CD14-positive monocyte (primary cell): ENCODE data around the gene XDH. TPM values are rescaled to one million over a fixed set of nuclear protein-coding genes. Genes with fewer than 3 reads are reported as not detected.

Experiments
- DNase-seq, 3 donors: peaks; one replicate each; pipeline ENCODE4 v3.0.0-alpha.2; 2011 to 2022
- H2AFZ ChIP-seq: 2 replicates; pipeline ENCODE4 v1.6.0; 2012; ENCODE audit warnings: mild to moderate bottlenecking, low read depth, low read length, inconsistent platforms; ENCODE audit not compliant: insufficient read depth, poor library complexity, severe bottlenecking
- H3K27ac ChIP-seq, 2 donors: 1 replicate in 1 of 2; 2 replicates in 1 of 2; pipeline ENCODE4 v1.5.1; 2012 to 2013; ENCODE audit warnings: low read length in 2 of 2, control low read depth in 1 of 2, inconsistent platforms in 1 of 2, low read depth in 1 of 2, mild to moderate bottlenecking in 1 of 2
- H3K27me3 ChIP-seq, 2 donors: one replicate each; pipeline versions ENCODE4 v1.6.0 to v1.6.1; 2011 to 2013; ENCODE audit warnings: low read length in 2 of 2; ENCODE audit not compliant: control insufficient read depth in 2 of 2, insufficient read depth in 2 of 2
- H3K36me3 ChIP-seq, 2 donors: replicated peaks in 1 of 2; 1 replicate in 1 of 2; 2 replicates in 1 of 2; pipeline versions ENCODE4 v1.5.1 to v1.6.1; 2012 to 2013; ENCODE audit warnings: low read length in 2 of 2, control low read depth in 1 of 2, inconsistent platforms in 1 of 2, mild to moderate bottlenecking in 1 of 2; ENCODE audit not compliant: insufficient read depth in 2 of 2, control insufficient read depth in 1 of 2
- H3K4me1 ChIP-seq, 2 donors: 1 replicate in 1 of 2; 2 replicates in 1 of 2; pipeline versions ENCODE4 v1.5.1 to v1.6.1; 2012 to 2013; ENCODE audit warnings: low read length in 2 of 2, control low read depth in 1 of 2, inconsistent platforms in 1 of 2, mild to moderate bottlenecking in 1 of 2, moderate library complexity in 1 of 2; ENCODE audit not compliant: insufficient read depth in 2 of 2, control insufficient read depth in 1 of 2
- H3K4me2 ChIP-seq: replicated peaks from 2 replicates; pipeline ENCODE3; 2012; ENCODE audit warnings: low read length, moderate library complexity, mild to moderate bottlenecking; ENCODE audit not compliant: poor library complexity, severe bottlenecking; ENCODE audit errors: extremely low read depth
- H3K4me3 ChIP-seq, 3 experiments: fragments of 200-600 bp in 1 of 3; sonication (generic) in 1 of 3; replicated peaks in 1 of 3; 1 replicate in 2 of 3; 2 replicates in 1 of 3; pipeline ENCODE4 v1.5.1; 2011 to 2013; ENCODE audit warnings: low read length in 3 of 3, mild to moderate bottlenecking in 3 of 3, control low read depth in 2 of 3, low read depth in 2 of 3, inconsistent platforms in 1 of 3, moderate library complexity in 1 of 3
- H3K79me2 ChIP-seq: 2 replicates; pipeline ENCODE4 v1.6.0; 2012; ENCODE audit warnings: mild to moderate bottlenecking, control low read depth, inconsistent platforms, low read length, moderate library complexity; ENCODE audit not compliant: insufficient read depth
- H3K9ac ChIP-seq: 2 replicates; pipeline ENCODE4 v1.6.0; 2017; ENCODE audit warnings: low read length, mild to moderate bottlenecking; ENCODE audit not compliant: insufficient read depth, poor library complexity, severe bottlenecking
- H3K9me3 ChIP-seq, 2 donors: replicated peaks in 1 of 2; 1 replicate in 1 of 2; 2 replicates in 1 of 2; pipeline versions ENCODE4 v1.5.1 to v1.6.1; 2012 to 2013; ENCODE audit warnings: low read length in 2 of 2, control low read depth in 1 of 2; ENCODE audit not compliant: control insufficient read depth in 1 of 2, insufficient read depth in 1 of 2
- H4K20me1 ChIP-seq: 2 replicates; pipeline ENCODE4 v1.6.0; 2012; ENCODE audit warnings: mild to moderate bottlenecking, low read length, control low read depth, moderate library complexity; ENCODE audit not compliant: insufficient read depth
- H3K27ac Mint-ChIP-seq, 7 donors: one replicate each; pipeline ENCODE4 v1.8.0; 2020; ENCODE audit warnings: mild to moderate bottlenecking in 7 of 7, mixed read lengths in 7 of 7, moderate library complexity in 6 of 7, inconsistent platforms in 2 of 7
- H3K27me3 Mint-ChIP-seq, 3 donors: one replicate each; pipeline ENCODE4 v1.8.0; 2021 to 2022; ENCODE audit warnings: low read depth in 3 of 3, mild to moderate bottlenecking in 3 of 3, mixed read lengths in 3 of 3, moderate library complexity in 3 of 3, inconsistent platforms in 1 of 3
- H3K36me3 Mint-ChIP-seq, 2 donors: one replicate each; pipeline ENCODE4 v1.8.0; 2020; ENCODE audit warnings: mixed read lengths in 2 of 2, inconsistent platforms in 1 of 2, mild to moderate bottlenecking in 1 of 2
- H3K4me1 Mint-ChIP-seq: one replicate; pipeline ENCODE4 v1.8.0; 2020; ENCODE audit warnings: mild to moderate bottlenecking, mixed read lengths
- H3K4me3 Mint-ChIP-seq, 2 donors: one replicate each; pipeline ENCODE4 v1.8.0; 2020; ENCODE audit warnings: mild to moderate bottlenecking in 2 of 2, mixed read lengths in 2 of 2, moderate library complexity in 1 of 2
- H3K9me3 Mint-ChIP-seq, 7 donors: one replicate each; pipeline ENCODE4 v1.8.0; 2020 to 2022; ENCODE audit warnings: mixed read lengths in 7 of 7, mild to moderate bottlenecking in 6 of 7, moderate library complexity in 6 of 7, inconsistent platforms in 2 of 7
- WGBS: methylation state at CpG from one replicate; pipeline ENCODE4 v1.1.5; 2013; ENCODE audit warnings: missing lambda C conversion rate; ENCODE audit not compliant: insufficient coverage; 5-methylcytosine and 5-hydroxymethylcytosine counted together
- intact Hi-C, 2 donors: fragments of 100-400 bp; cut with micrococcal nuclease; formaldehyde crosslinking; loops; one replicate each; pipeline versions ENCODE4 v1.15.0 to v1.15.1; 2023
- polyA plus RNA-seq, 3 donors: library from polyadenylated mRNA; depleted of rRNA in 1 of 3; unstranded in 2 of 3; stranded (reverse) in 1 of 3; fragments of 300-500 nt in 2 of 3; fragments of >200 nt in 1 of 3; fragmentation: Illumina TruSeq in 2 of 3; gene quantifications; 1 replicate in 2 of 3; 2 replicates in 1 of 3; pipeline ENCODE4 v1.2.3, GENCODE V29; 2012 to 2021
- TF ChIP-seq, protein P1 (sequence below): fragments of 200-600 bp; IDR thresholded peaks from one replicate; pipeline ENCODE4 v1.8.0; 2022; ENCODE audit warnings: antibody characterized with exemption, mild to moderate bottlenecking

XDH gene
- polyA plus RNA-seq, 3 donors, result not detected

DNA sequence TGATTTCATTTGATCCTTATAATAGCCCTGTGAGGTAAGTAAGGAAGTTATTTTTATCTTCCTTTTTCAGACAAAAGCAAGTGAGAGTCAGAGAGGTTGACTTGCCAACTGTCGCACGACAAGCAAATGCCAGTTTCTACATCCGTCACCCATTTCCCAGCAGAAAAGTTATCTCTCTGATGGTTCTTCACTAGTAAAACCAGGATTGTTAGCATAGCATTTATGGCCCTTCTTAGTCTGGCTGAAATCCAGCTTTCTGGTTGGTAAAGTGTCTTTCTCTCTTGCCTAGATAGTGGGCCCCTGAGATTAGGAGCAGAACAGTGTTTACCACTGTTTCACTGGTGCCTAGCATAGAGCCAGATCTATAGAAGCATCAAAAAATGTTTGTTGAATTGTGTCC, 7.1 kb upstream of the XDH start:
- H3K4me1 Mint-ChIP-seq, result peaks cover 2% of the 10 kb centered on the region
- no peak for DNase-seq
- TF ChIP-seq, protein P1, sequence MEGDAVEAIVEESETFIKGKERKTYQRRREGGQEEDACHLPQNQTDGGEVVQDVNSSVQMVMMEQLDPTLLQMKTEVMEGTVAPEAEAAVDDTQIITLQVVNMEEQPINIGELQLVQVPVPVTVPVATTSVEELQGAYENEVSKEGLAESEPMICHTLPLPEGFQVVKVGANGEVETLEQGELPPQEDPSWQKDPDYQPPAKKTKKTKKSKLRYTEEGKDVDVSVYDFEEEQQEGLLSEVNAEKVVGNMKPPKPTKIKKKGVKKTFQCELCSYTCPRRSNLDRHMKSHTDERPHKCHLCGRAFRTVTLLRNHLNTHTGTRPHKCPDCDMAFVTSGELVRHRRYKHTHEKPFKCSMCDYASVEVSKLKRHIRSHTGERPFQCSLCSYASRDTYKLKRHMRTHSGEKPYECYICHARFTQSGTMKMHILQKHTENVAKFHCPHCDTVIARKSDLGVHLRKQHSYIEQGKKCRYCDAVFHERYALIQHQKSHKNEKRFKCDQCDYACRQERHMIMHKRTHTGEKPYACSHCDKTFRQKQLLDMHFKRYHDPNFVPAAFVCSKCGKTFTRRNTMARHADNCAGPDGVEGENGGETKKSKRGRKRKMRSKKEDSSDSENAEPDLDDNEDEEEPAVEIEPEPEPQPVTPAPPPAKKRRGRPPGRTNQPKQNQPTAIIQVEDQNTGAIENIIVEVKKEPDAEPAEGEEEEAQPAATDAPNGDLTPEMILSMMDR, result no peak

DNA sequence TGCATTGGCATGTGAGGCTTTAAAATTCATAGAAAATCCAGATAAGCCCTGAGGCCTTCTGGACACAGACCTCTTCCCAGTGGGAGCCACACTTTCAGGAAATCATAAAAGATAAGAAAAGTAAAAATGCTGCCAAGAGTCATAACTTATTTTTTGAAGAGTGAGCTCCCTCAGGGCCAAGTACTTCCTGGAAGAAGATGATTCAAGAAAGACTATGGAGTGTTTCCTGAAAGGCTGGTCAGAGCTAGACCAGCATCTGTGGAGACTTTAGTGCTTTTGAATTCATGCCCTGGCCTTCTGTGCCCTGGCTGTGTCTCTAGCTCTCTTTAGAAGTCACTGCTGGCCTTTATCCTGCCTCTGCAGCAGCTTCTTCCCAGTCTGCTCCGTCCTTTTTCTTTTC, 6.4 kb upstream of the XDH start:
- H3K79me2 ChIP-seq, result no peaks in the 10 kb centered on the region
- no peak overlapping the region for H3K4me2 ChIP-seq
- no peaks in the 10 kb centered on the region for H3K36me3 ChIP-seq
- no CpG with 5 or more reads among the region's 1 CpG for WGBS
- no peaks in the 10 kb centered on the region for H4K20me1 ChIP-seq
- DNase-seq, result no peak
- Mint-ChIP-seq H3K9me3 (peaks cover 15 to 27% (median 19%) of the 10 kb centered on the region in 7 donors), H3K27me3 (peaks cover 0 to 5% (median 1%) of the 10 kb centered on the region in 3 donors), H3K36me3 (no peaks in the 10 kb centered on the region), H3K4me3 (no peak overlapping the region), H3K4me1 (peaks cover 8% of the 10 kb centered on the region), H3K27ac (no peak overlapping the region)
- TF ChIP-seq, protein P1, result no peak
- intact Hi-C loops, result no loop called here
- no peaks in the 10 kb centered on the region for H3K27me3 ChIP-seq
- H3K9me3 ChIP-seq, result peaks cover 11 to 14% of the 10 kb centered on the region in 2 donors
- no peak overlapping the region for H2AFZ ChIP-seq
- H3K4me3 ChIP-seq, result no peak overlapping the region
- H3K27ac ChIP-seq, result no peak overlapping the region
- no peaks in the 10 kb centered on the region for H3K4me1 ChIP-seq
- no peak overlapping the region for H3K9ac ChIP-seq

More for the DNA sequence above, 7.1 kb upstream of the XDH start:
- no peak overlapping the region for H3K4me3 Mint-ChIP-seq
- peaks cover 0 to 3% (median 1%) of the 10 kb centered on the region in 3 donors for H3K27me3 Mint-ChIP-seq
- Histone ChIP-seq H3K4me1 (no peaks in the 10 kb centered on the region), H3K27me3 (no peaks in the 10 kb centered on the region), H4K20me1 (no peaks in the 10 kb centered on the region), H2AFZ (no peak overlapping the region), H3K9me3 (peaks cover 11 to 14% of the 10 kb centered on the region in 2 donors), H3K27ac (no peak overlapping the region), H3K4me3 (no peak overlapping the region), H3K36me3 (no peaks in the 10 kb centered on the region), H3K79me2 (no peaks in the 10 kb centered on the region), H3K4me2 (no peak overlapping the region), H3K9ac (no peak overlapping the region)
- no peaks in the 10 kb centered on the region for H3K36me3 Mint-ChIP-seq
- 94% methylated on average over 3 of the region's 3 CpGs for WGBS
- peaks cover 15 to 27% (median 19%) of the 10 kb centered on the region in 7 donors for H3K9me3 Mint-ChIP-seq
- no peak overlapping the region for H3K27ac Mint-ChIP-seq
- intact Hi-C loops, result no loop called here
